ENCODE results near the gene HEXB. TPM values are rescaled to one million over a fixed set of nuclear protein-coding genes. Genes with fewer than 3 reads are reported as not detected.

HEXB gene
- total RNA-seq, 2 experiments from 2014 or later: 46.2 to 49.1 TPM

DNA sequence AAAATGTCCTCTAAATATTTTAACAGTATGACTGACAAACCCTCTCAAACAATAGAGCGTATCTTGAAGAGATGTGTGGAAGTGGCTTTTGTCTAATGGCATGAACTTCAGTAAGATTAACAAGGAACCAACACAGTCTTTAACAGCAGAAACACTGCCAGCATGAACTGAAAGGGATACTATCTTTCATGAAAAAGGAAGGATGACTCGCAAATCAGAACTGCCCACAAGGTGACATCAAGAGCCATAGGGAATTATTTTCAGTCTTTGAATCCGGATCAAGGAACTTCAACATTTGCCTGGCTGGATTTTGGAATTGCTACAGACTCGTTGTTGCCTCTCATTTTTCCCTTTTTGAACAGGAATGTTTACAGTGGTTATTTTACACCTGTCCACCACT, 5.1 kb upstream of the HEXB start:
- H3K9me3 Mint-ChIP-seq: no peaks in the 10 kb centered on the region
- H3K4me1 Mint-ChIP-seq (ENCODE audit: low read depth): no peaks in the 10 kb centered on the region
- POLR2A ChIA-PET: no interaction called here
- TF ChIP-seq, protein P1, sequence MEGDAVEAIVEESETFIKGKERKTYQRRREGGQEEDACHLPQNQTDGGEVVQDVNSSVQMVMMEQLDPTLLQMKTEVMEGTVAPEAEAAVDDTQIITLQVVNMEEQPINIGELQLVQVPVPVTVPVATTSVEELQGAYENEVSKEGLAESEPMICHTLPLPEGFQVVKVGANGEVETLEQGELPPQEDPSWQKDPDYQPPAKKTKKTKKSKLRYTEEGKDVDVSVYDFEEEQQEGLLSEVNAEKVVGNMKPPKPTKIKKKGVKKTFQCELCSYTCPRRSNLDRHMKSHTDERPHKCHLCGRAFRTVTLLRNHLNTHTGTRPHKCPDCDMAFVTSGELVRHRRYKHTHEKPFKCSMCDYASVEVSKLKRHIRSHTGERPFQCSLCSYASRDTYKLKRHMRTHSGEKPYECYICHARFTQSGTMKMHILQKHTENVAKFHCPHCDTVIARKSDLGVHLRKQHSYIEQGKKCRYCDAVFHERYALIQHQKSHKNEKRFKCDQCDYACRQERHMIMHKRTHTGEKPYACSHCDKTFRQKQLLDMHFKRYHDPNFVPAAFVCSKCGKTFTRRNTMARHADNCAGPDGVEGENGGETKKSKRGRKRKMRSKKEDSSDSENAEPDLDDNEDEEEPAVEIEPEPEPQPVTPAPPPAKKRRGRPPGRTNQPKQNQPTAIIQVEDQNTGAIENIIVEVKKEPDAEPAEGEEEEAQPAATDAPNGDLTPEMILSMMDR (IDR thresholded peaks at IDR 0.05): no peak
- H3K27me3 Mint-ChIP-seq: no peaks in the 10 kb centered on the region
- ATAC-seq (no peak), DNase-seq (no peak)
- no peak overlapping the region for H3K4me3 Mint-ChIP-seq
- CTCF ChIA-PET: interaction anchor here (2.4 kb wide), 1 partner anchor 87 kb away, joined by 6 read pairs; the partner anchor contains the start of genes GFM2 and NSA2
- intact Hi-C loops (cut with micrococcal nuclease): no loop called here
- no peaks in the 10 kb centered on the region for H3K36me3 Mint-ChIP-seq (ENCODE audit: low read depth)
- H3K27ac Mint-ChIP-seq: no peak overlapping the region

GRCh38 chr5:74685979-74686631, 1.1 kb downstream of the HEXB start:
- intact Hi-C loops (cut with micrococcal nuclease): no loop called here
- Mint-ChIP-seq H3K9me3 (no peaks in the 10 kb centered on the region), H3K4me3 (peak overlapping the region; percentile 74), H3K27ac (peak overlapping the region; percentile 74), H3K27me3 (no peaks in the 10 kb centered on the region), H3K4me1 (ENCODE audit: low read depth) (peaks cover 24% of the 10 kb centered on the region), H3K36me3 (ENCODE audit: low read depth) (peaks cover 7% of the 10 kb centered on the region)
- TF ChIP-seq, protein P1 (IDR thresholded peaks at IDR 0.05): no peak
- ChIA-PET POLR2A (interaction anchor here (0.6 to 1.0 kb wide), 2 partner anchors 9 to 80 kb away, joined by 3 read pairs; no protein-coding TSS in a partner anchor), CTCF (interaction anchor here (1.2 to 2.6 kb wide), 2 partner anchors 81 to 233 kb away, joined by 3 to 7 read pairs; partner anchors contain the start of genes GFM2 and NSA2)
- peak; percentile 31 for ATAC-seq
- DNase-seq: peak; percentile 30

DNA sequence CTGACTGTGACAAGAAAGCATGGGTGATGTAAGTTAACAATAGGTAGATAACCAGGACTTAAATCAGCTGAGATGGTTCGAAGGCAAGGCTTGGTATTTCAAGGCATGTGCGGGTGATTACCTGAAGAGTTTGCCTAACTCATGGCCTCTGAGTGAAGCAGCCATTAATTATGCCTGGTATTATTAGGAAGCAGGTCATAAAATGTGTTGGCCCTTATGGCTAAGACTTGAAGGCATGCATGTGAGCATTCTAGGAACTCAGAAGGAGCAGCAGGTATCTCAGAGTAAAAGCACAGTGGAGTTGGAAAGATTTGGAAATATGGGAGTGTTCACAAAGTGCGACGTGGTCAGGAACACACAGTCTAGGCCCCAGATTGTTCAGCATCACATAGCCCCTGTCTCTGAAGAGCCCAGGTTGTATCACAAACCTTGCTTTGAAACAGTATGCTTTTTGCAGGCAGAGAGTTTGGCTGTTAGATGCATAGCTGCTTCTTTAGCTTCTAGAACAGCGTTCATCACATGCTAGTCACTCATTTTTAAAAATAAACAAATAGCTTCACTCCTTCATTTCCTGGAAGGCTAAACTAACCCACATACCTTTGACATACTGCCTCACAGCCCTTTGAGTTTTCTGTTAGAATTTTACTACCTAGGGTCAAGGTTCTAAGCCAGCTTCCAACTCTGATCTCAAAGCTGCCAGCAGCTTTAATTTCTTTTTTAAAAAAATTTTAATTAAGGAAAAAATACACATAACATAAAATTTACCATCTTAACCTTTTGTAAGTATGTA, 2.1 kb downstream of the HEXB start:
- POLR2A ChIA-PET: no interaction called here
- TF ChIP-seq, protein P1 (IDR thresholded peaks at IDR 0.05): no peak
- H3K4me3 Mint-ChIP-seq: peak overlapping the region; percentile 74
- H3K27me3 Mint-ChIP-seq: no peaks in the 10 kb centered on the region
- intact Hi-C loops (cut with micrococcal nuclease): no loop called here
- CTCF ChIA-PET: interaction anchor here (0.6 to 2.6 kb wide), 3 partner anchors 80 to 1484 kb away, joined by 3 to 7 read pairs (median 3); partner anchors contain the start of genes GFM2 and NSA2
- DNase-seq: no peak
- H3K9me3 Mint-ChIP-seq: no peaks in the 10 kb centered on the region
- ATAC-seq: no peak
- peaks cover 9% of the 10 kb centered on the region for H3K36me3 Mint-ChIP-seq (ENCODE audit: low read depth)
- H3K4me1 Mint-ChIP-seq (ENCODE audit: low read depth): peaks cover 26% of the 10 kb centered on the region
- no peak overlapping the region for H3K27ac Mint-ChIP-seq

- H3K36me3 Mint-ChIP-seq (ENCODE audit: low read depth): peaks cover 22% of the 10 kb centered on the region
- peaks cover 7% of the 10 kb centered on the region for H3K4me1 Mint-ChIP-seq (ENCODE audit: low read depth)
- ChIA-PET CTCF (no interaction called here), POLR2A (no interaction called here)
- TF ChIP-seq, protein P1 (IDR thresholded peaks at IDR 0.05): no peak
- no peak for ATAC-seq
- H3K9me3 Mint-ChIP-seq: no peaks in the 10 kb centered on the region
- no peak overlapping the region for H3K4me3 Mint-ChIP-seq
- intact Hi-C loops (cut with micrococcal nuclease): no loop called here
- H3K27ac Mint-ChIP-seq: no peak overlapping the region
- H3K27me3 Mint-ChIP-seq: no peaks in the 10 kb centered on the region
- no peak for DNase-seq
Measured at GRCh38 chr5:74693191-74693590, 8.2 kb downstream of the HEXB start.

- DNase-seq (no peak), ATAC-seq (no peak)
Measured at GRCh38 chr5:74717596-74717995, 32.6 kb downstream of the HEXB start.

More at GRCh38 chr5:74717596-74717995, 32.6 kb downstream of the HEXB start:
- Mint-ChIP-seq H3K4me3 (no peak overlapping the region), H3K27me3 (no peaks in the 10 kb centered on the region), H3K36me3 (ENCODE audit: low read depth) (peaks cover 17% of the 10 kb centered on the region), H3K4me1 (ENCODE audit: low read depth) (no peaks in the 10 kb centered on the region), H3K9me3 (no peaks in the 10 kb centered on the region), H3K27ac (no peak overlapping the region)
- ChIA-PET POLR2A (no interaction called here), CTCF (interaction anchor here (1.1 kb wide), 1 partner anchor 23 kb away, joined by 3 read pairs; no protein-coding TSS in a partner anchor)
- TF ChIP-seq, protein P1 (IDR thresholded peaks at IDR 0.05): no peak
- intact Hi-C loops (cut with micrococcal nuclease): no loop called here

Measured in activated CD8-positive, alpha-beta T cell treated with anti-CD3 and anti-CD28 coated beads for 36 hours (primary cell).